Measurements from ENCODE around the gene BZW1.
A peak's percentile ranks its signal among the peaks of the same experiment; 100 is the strongest.

The BZW1 gene

DNA sequence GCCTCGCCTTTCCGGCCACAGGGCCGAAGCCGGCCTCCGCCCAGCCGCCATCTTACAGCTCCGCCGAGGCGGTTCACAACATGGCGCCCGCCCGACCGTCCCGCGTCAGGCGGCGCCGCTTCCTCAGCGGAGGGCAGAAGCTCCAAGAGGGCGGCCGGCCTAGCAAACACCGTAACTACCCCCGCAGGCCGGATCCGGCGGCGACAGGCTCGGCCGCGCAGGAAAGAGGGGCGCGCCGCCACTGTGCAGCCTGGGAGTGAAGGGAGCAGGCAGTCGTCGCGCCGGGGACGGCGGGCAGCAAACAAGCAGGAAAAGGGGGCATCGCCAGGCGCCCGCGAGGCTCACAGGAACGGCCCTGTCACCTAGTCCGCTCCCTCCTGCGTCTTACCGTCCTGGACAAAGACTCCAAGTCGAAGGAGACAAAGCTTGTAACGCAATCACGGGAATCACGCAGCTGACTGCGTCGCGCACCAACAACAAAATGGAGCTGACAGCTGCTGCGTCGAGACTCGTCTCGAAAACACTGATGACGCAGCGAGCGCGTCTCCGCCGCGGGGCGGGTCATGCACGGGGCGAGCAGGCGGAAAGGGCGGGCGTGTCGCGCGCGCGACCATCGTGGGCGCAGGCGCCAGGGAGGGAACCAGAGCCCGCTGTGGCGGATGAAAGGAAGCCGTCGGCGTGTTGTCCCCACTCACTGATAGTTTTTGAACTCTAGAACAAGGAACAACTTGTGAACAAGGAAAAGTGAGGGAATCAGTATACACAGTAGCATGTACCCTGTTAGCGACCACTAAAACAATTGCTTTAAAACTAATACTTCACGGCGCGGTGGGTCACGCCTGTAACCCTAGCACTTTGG, 52.7 kb downstream of the BZW1 start, which contains the start of gene CLK1:
Gene CLK1, minus strand, starts transcription at position 483 of the 859 bp plus-strand sequence. CDS start 2,796 bp downstream, outside the sequence.
- DNase-seq (ENCODE audit: low read depth, low spot score), result peak; percentile 95
- in situ Hi-C loops (cut with HindIII; ENCODE audit: low sequenced_read_pairs), result no loop called here
- peak within 1 kb of the TSS; percentile 99 for H3K4me3 ChIP-seq (ENCODE audit: low read depth, low read length)
- TF ChIP-seq, protein P1, sequence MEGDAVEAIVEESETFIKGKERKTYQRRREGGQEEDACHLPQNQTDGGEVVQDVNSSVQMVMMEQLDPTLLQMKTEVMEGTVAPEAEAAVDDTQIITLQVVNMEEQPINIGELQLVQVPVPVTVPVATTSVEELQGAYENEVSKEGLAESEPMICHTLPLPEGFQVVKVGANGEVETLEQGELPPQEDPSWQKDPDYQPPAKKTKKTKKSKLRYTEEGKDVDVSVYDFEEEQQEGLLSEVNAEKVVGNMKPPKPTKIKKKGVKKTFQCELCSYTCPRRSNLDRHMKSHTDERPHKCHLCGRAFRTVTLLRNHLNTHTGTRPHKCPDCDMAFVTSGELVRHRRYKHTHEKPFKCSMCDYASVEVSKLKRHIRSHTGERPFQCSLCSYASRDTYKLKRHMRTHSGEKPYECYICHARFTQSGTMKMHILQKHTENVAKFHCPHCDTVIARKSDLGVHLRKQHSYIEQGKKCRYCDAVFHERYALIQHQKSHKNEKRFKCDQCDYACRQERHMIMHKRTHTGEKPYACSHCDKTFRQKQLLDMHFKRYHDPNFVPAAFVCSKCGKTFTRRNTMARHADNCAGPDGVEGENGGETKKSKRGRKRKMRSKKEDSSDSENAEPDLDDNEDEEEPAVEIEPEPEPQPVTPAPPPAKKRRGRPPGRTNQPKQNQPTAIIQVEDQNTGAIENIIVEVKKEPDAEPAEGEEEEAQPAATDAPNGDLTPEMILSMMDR (IDR thresholded peaks at IDR 0.05; ENCODE audit: low read depth, low read length), result no peak

GRCh38 chr2:200869014-200869413, 57.3 kb downstream of the BZW1 start:
- in situ Hi-C loops (cut with HindIII; ENCODE audit: low sequenced_read_pairs), result no loop called here
- TF ChIP-seq, protein P1 (IDR thresholded peaks at IDR 0.05; ENCODE audit: low read depth, low read length), result no peak
- DNase-seq (ENCODE audit: low read depth, low spot score), result no peak
- no peak overlapping the region for H3K4me3 ChIP-seq (ENCODE audit: low read depth, low read length)

DNA sequence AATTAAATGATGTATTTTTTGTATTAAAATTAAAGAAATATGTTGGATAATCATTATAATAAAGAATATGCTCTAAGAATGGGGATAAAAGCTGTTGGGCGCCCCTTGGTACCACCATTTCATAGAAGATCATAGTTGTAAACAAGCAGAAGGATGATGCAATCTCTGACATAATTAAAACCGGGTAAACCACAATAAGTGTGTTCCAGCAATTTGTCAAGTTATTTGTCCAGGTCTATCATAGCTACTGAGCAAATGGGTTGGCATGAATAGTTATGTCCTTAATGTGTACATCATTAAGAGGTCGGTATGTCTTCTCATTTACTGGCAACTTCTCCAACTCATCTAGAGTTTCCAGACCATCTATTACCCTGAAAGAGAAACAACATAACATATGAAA, 59.4 kb downstream of the BZW1 start:
- in situ Hi-C loops (cut with HindIII; ENCODE audit: low sequenced_read_pairs), result no loop called here
- H3K4me3 ChIP-seq (ENCODE audit: low read depth, low read length), result no peak overlapping the region
- TF ChIP-seq, protein P1 (IDR thresholded peaks at IDR 0.05; ENCODE audit: low read depth, low read length), result no peak
- no peak for DNase-seq (ENCODE audit: low read depth, low spot score)

DNA sequence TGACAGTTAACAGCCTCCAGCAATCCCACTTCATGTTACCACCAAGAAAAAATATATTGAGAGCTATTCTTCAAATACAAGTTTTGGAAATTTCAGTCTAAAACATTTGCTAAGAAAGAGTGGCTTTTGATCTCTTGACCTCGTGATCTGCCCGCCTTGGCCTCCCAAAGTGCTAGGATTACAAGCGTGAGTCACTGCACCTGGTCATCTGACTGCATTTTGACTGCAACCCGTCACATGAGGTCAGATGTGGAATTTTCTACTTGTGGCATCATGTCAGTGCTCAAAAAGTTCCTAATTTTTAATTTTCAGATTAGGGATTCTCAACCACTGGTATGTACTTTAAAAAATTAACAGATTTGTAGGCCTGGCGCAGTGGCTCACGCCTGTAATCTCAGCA, 61.9 kb downstream of the BZW1 start:
- in situ Hi-C loops (cut with HindIII; ENCODE audit: low sequenced_read_pairs), result no loop called here
- TF ChIP-seq, protein P1 (IDR thresholded peaks at IDR 0.05; ENCODE audit: low read depth, low read length), result no peak
- no peak for DNase-seq (ENCODE audit: low read depth, low spot score)
- H3K4me3 ChIP-seq (ENCODE audit: low read depth, low read length), result no peak overlapping the region
